GM21786 (cell line): ENCODE measurements around the gene ICAM2.

Source experiments
- ATAC-seq: cut with Tn5 transposase; IDR thresholded peaks from one replicate; pipeline ENCODE4 v1.9.1; 2021; ENCODE audit not compliant: unreplicated experiment

Gene ICAM2

GRCh38 chr17:64045176-64045575, 24.7 kb upstream of the ICAM2 start:
- no peak for ATAC-seq

GRCh38 chr17:64042700-64043485, 22.5 kb upstream of the ICAM2 start:
- ATAC-seq = no peak

GRCh38 chr17:64041912-64042311, 21.5 kb upstream of the ICAM2 start:
- no peak for ATAC-seq

- ATAC-seq = no peak
Measured at GRCh38 chr17:64040206-64040605, 19.8 kb upstream of the ICAM2 start.

- ATAC-seq = no peak
Measured at GRCh38 chr17:64039106-64039400, 18.6 kb upstream of the ICAM2 start.

GRCh38 chr17:64038331-64039105, 18.1 kb upstream of the ICAM2 start:
- no peak for ATAC-seq

- ATAC-seq = no peak
Measured at GRCh38 chr17:64037802-64038201, 17.4 kb upstream of the ICAM2 start.

GRCh38 chr17:64037180-64037579, 16.7 kb upstream of the ICAM2 start:
- no peak for ATAC-seq

GRCh38 chr17:64036198-64036922, 15.9 kb upstream of the ICAM2 start:
- no peak for ATAC-seq

- ATAC-seq = no peak
Measured at GRCh38 chr17:64032081-64032480, 11.6 kb upstream of the ICAM2 start.

GRCh38 chr17:64028874-64029464, 8.5 kb upstream of the ICAM2 start:
- no peak for ATAC-seq

GRCh38 chr17:64025732-64026294, 5.4 kb upstream of the ICAM2 start:
- ATAC-seq = no peak

GRCh38 chr17:64024781-64025731, 4.6 kb upstream of the ICAM2 start:
- no peak for ATAC-seq

GRCh38 chr17:64024215-64024654, 3.8 kb upstream of the ICAM2 start:
- no peak for ATAC-seq

- ATAC-seq = no peak
Measured at GRCh38 chr17:64022611-64023063, 2.2 kb upstream of the ICAM2 start.

- ATAC-seq = peak; percentile 17
Measured at GRCh38 chr17:64019551-64019961, 877 bp downstream of the ICAM2 start.

- no peak for ATAC-seq
Measured at GRCh38 chr17:64017381-64017980, 3.0 kb downstream of the ICAM2 start.

GRCh38 chr17:64016974-64017373, 3.5 kb downstream of the ICAM2 start:
- no peak for ATAC-seq

- no peak for ATAC-seq
Measured at GRCh38 chr17:64016231-64016784, 4.1 kb downstream of the ICAM2 start.
